Testis (tissue), 3 donors: Measurements from ENCODE around the gene CCR5. TPM values are rescaled to one million over a fixed set of nuclear protein-coding genes. Genes with fewer than 3 reads are reported as not detected.
"Not testable (repeated sequence)": the region's sequence is repeated elsewhere in the genome, so short reads cannot be mapped to it uniquely, and the experiment has no call there.

Source experiments
- DNase-seq: peaks from one replicate; pipeline ENCODE4 v3.0.0-alpha.2; 2019
- H3K27ac ChIP-seq, 2 donors: fragments of 200-600 bp; sonication (generic); one replicate each; pipeline ENCODE4 v1.5.1; 2019
- H3K27me3 ChIP-seq: fragments of 200-600 bp; sonication (generic); one replicate; pipeline ENCODE4 v1.5.1; 2019
- H3K36me3 ChIP-seq: fragments of 200-600 bp; sonication (generic); one replicate; pipeline ENCODE4 v1.5.1; 2017; ENCODE audit warnings: low read depth; ENCODE audit errors: missing control alignments
- H3K4me1 ChIP-seq: fragments of 200-600 bp; sonication (generic); one replicate; pipeline ENCODE4 v1.5.1; 2019
- H3K4me3 ChIP-seq, 2 donors: fragments of 200-600 bp; sonication (generic); one replicate each; pipeline ENCODE4 v1.5.1; 2017 to 2019
- H3K9me3 ChIP-seq: fragments of 200-600 bp; sonication (generic); one replicate; pipeline ENCODE4 v1.5.1; 2017
- CTCF ChIP-seq, 3 experiments: fragments of 450-650 bp in 2 of 3; fragments of 200-600 bp in 1 of 3; sonication (generic) in 1 of 3; IDR thresholded peaks; one replicate each; pipeline ENCODE4 v1.5.1; 2016 to 2019; ENCODE audit warnings: antibody characterized with exemption in 3 of 3, mild to moderate bottlenecking in 2 of 3, moderate library complexity in 1 of 3
- POLR2A ChIP-seq: fragments of 450-650 bp; IDR thresholded peaks from one replicate; pipeline ENCODE4 v1.6.1; 2017; ENCODE audit warnings: antibody characterized with exemption, mild to moderate bottlenecking, moderate library complexity
- WGBS, 2 donors: methylation state at CpG; one replicate each; pipeline ENCODE4 v1.1.5; 2018; 5-methylcytosine and 5-hydroxymethylcytosine counted together
- intact Hi-C: fragments of 100-400 bp; cut with DNase I; formaldehyde crosslinking; loops from one replicate; pipeline ENCODE4 v1.15.1; 2023; ENCODE audit warnings: low total_unique reads
- polyA plus RNA-seq: library from polyadenylated mRNA; stranded (reverse); fragments of 350-450 nt; fragmentation: Illumina TruSeq; extraction: RNeasy Lipid Tissue Mini Kit (QIAGEN cat#74804); gene quantifications from one replicate; pipeline ENCODE4 v1.2.3, GENCODE V29; 2014; ENCODE audit warnings: low read depth, low replicate concordance; ENCODE audit not compliant: insufficient read depth
- total RNA-seq, 2 donors: library from RNA; depleted of rRNA; stranded (reverse); fragments of >200 nt; gene quantifications; one replicate each; pipeline ENCODE4 v1.2.3, GENCODE V29; 2016

Gene CCR5
- total and polyA plus RNA-seq, 3 donors from 2014 or later, result 0.56 to 3.3 TPM; not detected in 1

- DNase-seq, result no peak
- Histone ChIP-seq H3K27me3 (no peaks in the 10 kb centered on the region), H3K4me1 (no peaks in the 10 kb centered on the region), H3K9me3 (no peaks in the 10 kb centered on the region), H3K36me3 (no peaks in the 10 kb centered on the region), H3K4me3 (no peak overlapping the region), H3K27ac (no peak overlapping the region)
- intact Hi-C loops, result no loop called here
- WGBS, 2 donors, result 64 to 75% methylated on average over 6 of the region's 6 CpGs
- TF ChIP-seq CTCF (IDR thresholded peaks at IDR 0.05) (no peak), POLR2A (no peak)
These were observed 12.6 kb downstream of the CCR5 start for GRCh38 chr3:46383211-46383950.

GRCh38 chr3:46383951-46384330 lies 13.2 kb downstream of the CCR5 start:
- Histone ChIP-seq H3K27me3 (no peaks in the 10 kb centered on the region), H3K4me1 (no peaks in the 10 kb centered on the region), H3K36me3 (no peaks in the 10 kb centered on the region), H3K27ac (no peak overlapping the region), H3K4me3 (no peak overlapping the region), H3K9me3 (no peaks in the 10 kb centered on the region)
- WGBS, 2 donors, result 78 to 79% methylated on average over 5 of the region's 5 CpGs
- DNase-seq, result no peak
- intact Hi-C loops, result no loop called here
- TF ChIP-seq CTCF (IDR thresholded peaks at IDR 0.05), result no peak
- TF ChIP-seq POLR2A, result no peak

- no peak overlapping the region for H3K4me3 ChIP-seq
- H3K4me1 ChIP-seq, result no peaks in the 10 kb centered on the region
- H3K9me3 ChIP-seq, result no peaks in the 10 kb centered on the region
- no peaks in the 10 kb centered on the region for H3K27me3 ChIP-seq
- H3K27ac ChIP-seq, result no peak overlapping the region
- whole genome bisulfite sequencing, 2 donors, result 28 to 58% methylated on average over 4 of the region's 4 CpGs
- DNase-seq, result no peak
- no peaks in the 10 kb centered on the region for H3K36me3 ChIP-seq
- TF ChIP-seq POLR2A (no peak), CTCF (IDR thresholded peaks at IDR 0.05) (no peak)
- intact Hi-C loops, result no loop called here
These were observed 15.5 kb downstream of the CCR5 start for GRCh38 chr3:46386205-46386604.

GRCh38 chr3:46388847-46389246 lies 18.1 kb downstream of the CCR5 start:
- 87 to 94% methylated on average over 4 of the region's 4 CpGs for WGBS, 2 donors
- DNase-seq, intact Hi-C loops: not testable (repeated sequence)

GRCh38 chr3:46389306-46389705 lies 18.6 kb downstream of the CCR5 start:
- no peak for TF ChIP-seq POLR2A
- TF ChIP-seq CTCF (IDR thresholded peaks at IDR 0.05), result no peak
- Histone ChIP-seq H3K4me3 (no peak overlapping the region), H3K9me3 (no peaks in the 10 kb centered on the region), H3K4me1 (no peaks in the 10 kb centered on the region), H3K36me3 (no peaks in the 10 kb centered on the region), H3K27ac (no peak overlapping the region), H3K27me3 (no peaks in the 10 kb centered on the region)
- 61 to 65% methylated on average over 6 of the region's 6 CpGs for WGBS, 2 donors
- no peak for DNase-seq
- intact Hi-C loops, result no loop called here

More at GRCh38 chr3:46388847-46389246, 18.1 kb downstream of the CCR5 start:
- H3K4me1 ChIP-seq, H3K36me3 ChIP-seq, H3K9me3 ChIP-seq, H3K27me3 ChIP-seq, H3K27ac ChIP-seq, H3K4me3 ChIP-seq: not testable (repeated sequence)

- H3K9me3 ChIP-seq, H3K27ac ChIP-seq, H3K4me3 ChIP-seq, H3K36me3 ChIP-seq, H3K27me3 ChIP-seq, intact Hi-C loops, H3K4me1 ChIP-seq, DNase-seq: not testable (repeated sequence)
- 83% methylated on average over 5 of the region's 5 CpGs for WGBS, 2 donors
These were observed 20.8 kb downstream of the CCR5 start for GRCh38 chr3:46391526-46391925.
